Measurements from ENCODE around the gene SUPT3H.
"Not testable (repeated sequence)": the region's sequence is repeated elsewhere in the genome, so short reads cannot be mapped to it uniquely, and the experiment has no call there.

Gene SUPT3H

DNA sequence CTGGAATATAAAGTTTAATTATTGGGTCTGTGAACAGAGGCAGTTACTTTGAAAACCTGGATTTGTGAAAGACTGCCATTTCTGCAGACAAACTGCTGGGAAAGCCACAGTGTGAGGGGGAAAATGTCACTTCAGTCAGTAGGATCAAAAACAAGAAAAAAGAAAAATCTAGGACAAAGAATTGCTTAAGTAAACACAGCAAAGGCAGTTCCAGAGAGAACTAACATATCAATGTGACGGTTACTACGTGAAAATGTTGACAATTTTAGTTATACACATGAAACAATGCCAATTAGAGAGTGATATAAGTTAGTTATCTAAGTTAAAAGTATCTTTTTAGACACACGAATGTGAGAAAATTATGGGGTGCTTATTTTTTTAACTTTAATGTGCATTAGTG, 320.0 kb downstream of the SUPT3H start:
- DNase-seq: no peak

DNA sequence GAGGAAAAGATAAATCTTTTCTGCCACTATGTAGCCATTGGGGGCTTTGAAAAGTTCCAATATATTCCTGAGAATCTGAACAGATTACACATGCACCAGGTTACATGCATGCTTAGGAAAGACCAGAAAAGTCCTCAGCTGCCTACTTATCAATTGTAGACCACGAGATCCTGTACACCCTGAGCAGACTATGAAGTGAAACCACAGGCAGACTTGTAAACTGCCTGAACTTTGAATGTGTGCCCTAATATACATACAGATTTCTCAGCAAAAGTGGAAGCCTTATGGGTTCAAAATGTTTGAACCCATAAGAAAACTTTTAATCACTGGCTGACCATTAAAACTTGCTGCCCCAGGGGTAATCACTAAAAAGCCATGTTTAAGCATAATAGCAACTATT, 323.1 kb downstream of the SUPT3H start:
- DNase-seq: no peak

DNA sequence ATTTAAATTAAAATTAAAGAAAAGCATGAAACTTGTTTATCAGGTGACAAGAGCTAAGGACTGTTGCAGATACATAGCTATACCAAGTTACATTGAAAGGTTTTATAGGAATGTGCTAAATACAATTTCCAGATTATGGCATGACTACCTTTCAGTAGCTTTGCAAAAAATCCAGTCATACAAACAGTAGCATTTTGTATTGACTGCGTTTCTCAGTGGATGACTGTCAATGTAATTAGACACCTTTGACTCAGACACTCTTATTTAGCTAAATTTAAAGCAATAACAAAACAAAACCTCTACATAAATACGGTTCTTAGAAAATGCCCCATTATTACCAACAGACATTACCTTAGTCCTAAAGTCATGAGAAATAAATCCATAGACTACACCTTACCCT, 325.4 kb downstream of the SUPT3H start:
- DNase-seq: no peak

DNA sequence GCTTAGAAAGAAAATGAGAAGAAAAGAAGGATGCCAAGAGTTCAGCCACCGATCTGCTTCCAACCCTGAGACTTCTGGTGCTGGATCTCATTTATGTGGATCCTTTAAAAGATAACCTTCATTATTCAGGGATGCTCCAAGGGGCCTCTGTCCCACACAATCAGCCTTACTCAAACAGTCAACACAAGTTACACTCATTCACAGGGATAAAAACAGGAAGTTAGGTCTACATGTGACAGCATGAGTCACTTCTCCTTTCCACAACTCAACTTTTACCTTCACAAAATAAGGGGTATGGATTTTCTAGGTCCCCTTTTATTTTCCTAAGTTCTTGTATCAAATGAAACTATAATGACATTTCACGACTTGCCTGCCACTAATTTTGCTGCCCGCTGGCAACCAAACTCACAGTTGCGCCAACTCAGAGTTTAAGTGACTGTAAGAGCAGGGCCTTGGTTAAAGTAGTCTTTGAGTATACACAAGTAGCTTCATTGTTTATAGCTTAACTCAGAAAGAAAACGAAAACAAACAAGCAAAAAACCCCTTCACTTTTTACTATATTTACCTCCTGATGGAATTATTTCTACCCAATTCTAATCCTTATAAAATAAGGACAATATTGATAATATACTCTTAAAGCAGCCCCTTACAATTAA, 328.4 kb downstream of the SUPT3H start:
- DNase-seq: no peak

DNA sequence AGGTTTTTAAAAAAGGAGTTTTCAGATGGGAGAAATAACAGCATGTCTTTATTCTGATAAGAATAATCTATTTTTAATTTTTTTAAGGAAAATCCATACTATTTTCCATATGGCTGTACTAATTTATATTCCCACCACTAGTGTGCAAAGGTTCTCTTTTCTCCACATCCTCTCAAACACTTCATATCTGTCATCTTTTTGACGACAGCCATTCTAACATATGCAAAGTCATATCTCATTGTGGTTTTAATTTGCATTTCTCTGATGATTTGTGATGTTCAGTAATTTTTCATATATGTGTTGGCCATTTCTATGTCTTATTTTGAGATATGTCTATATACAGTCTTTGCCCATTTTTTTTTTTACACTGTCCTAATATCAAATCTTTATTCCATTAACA, 330.2 kb downstream of the SUPT3H start:
- DNase-seq: no peak

DNA sequence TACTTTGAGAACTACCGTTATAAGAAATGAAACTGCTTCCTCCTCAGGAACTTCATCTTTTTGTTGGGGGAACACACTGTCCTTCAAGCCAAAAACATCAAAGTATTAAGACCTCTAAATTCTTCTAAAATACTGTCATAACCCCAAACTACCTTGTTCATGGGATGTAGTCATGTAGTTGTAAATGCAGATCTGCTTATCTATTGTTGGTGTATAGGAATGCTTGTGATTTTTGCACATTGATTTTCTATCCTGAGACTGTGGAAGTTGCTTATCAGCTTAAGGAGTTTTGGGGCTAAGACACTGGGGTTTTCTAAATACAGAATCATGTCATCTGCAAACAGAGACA, 332.5 kb downstream of the SUPT3H start:
- DNase-seq: no peak

DNA sequence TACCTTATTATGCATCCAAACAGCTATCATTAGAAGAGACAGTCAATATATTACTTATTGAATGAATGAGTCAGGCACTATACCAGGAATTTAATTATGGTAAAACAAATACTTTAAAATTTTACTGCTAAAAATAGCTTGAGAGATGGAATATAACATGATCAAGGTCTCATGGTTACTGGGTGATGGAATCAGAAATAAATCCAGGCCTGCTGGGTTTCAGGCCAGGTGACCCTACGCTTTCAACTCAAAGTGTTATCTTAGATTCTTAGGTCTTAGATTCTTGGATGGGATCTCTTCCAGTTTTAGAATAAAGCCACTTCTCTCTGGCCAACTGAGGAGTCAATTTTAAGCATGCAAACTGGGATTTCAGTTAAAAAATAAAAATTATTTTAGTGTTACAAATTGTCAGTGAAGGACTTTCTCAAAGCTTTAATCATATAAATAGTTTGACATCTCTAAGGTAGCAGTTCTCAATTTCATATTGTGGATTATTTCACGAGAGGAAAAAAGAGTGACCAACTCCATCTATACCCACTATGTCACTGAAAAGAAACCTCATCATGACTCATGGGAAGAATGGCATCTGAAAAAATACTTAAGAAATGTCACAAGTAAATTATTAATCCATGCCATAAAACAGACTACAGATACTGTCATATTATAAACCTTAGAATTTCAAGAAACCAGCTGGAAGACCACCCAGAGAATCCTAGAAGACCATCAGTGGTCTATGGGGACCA, 333.1 kb downstream of the SUPT3H start:
- DNase-seq: no peak

DNA sequence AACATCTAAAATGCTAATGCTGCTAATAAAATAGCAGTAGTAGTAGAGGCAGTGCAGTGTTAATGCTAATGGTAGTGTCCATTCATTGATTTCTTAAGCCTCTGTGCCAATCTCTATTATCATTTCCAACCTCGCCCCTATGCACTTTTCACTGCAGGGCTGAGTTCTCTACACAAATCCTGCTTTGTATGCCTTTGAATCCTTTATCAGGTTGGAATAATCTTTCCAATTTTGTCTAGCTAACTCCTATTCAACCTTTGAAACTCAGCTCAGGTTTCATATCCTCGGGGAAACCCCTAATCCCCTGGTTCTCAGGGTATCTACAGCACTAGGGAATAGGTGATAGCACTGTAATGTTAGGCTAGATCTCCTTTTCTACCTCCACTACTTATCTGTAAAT, 333.6 kb downstream of the SUPT3H start:
- no peak for DNase-seq

DNA sequence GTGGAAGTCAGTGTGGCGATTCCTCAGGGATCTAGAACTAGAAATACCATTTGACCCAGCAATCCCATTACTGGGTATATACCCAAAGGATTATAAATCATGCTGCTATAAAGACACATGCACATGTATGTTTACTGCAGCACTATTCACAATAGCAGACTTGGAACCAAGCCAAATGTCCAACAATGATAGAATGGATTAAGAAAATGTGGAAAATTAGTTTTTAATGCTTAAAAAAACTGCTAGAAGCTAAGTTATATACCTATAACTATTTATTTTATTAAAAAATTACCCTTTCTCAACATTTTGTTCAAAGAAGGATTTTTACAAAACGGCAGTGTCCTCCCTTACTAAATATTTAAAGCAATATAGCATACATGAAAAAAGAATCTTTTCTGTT, 335.1 kb downstream of the SUPT3H start:
- not testable (repeated sequence) for DNase-seq

DNA sequence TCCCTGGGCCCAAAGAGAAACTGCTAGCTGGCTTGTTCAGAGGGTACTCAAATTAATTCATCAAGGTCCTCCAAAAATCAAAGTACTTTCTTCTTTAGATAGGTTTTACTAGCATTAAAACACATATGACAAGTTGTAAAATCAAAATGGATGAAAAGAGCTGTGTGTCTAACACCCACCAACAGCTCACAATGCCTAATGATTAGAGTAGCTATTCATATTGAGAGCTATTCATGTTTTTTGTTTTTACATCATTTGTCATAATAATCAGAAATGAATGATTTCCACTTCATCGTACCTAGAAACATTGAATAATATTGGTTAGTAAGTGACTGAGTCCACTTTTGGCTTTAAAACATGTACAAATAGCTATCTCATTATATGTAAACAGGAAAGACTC, 339.5 kb downstream of the SUPT3H start:
- DNase-seq: no peak

DNA sequence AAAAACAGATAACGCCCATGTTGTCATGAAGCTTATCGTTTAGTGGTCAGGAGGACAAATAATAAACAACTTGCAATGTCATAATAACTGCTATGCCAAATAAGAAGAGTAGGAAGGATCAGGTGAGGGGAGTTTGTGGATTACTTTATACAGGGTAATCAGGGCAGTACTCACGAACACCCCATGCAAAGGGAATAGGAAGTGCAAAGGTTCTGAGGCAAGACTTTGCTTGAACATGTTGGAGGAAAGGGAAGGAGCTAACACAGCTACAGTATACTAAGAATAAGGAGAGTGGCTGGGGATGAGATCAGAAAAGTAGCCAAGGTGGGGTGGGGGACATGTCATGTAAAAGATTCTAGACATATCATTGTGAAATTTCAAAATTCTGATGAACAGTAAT, 341.6 kb downstream of the SUPT3H start:
- no peak for DNase-seq

DNA sequence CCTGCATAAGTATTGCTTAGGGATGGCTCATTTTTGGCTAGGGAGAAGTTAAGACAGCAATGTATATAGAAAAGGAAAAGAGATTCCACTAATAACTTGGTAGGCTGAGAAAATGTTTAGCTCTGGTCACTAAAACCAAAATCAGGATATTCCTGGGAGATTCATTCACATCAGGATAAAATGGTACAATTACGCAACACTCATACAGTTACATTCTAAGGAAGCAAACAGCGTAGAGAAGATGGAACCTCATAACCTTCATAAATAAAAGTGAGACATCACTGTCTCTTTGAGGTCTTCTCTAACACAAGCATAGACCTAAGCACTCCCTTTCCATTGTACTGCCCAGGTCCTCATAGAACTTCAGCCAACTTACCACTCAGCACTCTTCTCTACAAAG, 345.3 kb downstream of the SUPT3H start:
- no peak for DNase-seq

DNA sequence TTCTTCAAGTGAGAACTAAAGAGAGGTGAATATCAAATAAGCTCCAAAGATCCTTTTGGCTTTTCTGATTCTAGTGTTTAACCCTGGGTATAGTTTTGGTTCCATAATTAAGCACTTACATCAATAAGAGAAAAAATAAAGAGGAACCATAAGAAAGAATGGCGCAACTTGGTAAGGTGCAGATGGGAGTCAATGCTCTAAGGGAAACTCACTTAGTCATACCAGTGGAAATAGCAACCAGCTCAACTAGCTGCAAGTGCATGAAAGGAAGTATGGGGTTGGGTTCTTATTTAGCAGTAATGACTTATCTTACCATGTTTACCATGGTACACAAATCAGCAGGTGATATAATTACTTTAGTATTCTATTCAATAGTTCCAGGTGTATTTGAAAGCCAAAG, 346.1 kb downstream of the SUPT3H start:
- no peak for DNase-seq

DNA sequence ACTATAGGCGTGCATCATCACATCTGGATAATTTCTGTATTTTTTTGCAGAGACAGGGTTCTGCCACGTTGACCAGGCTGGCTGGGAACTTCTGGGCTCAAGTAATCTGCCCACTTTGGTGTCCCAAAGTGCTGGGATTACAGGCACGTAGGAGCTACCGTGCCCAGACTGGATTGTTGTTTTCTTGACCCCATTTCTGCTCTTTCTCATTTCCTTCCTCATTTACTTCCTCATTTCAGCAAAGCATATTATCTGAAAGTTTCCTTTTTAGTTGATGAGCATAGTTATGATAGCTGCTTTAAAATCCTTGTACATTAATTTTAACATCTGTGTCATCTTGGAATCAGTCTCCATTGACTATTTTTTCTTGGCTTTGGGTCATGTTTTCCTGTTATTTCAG, 350.6 kb downstream of the SUPT3H start:
- no peak for DNase-seq

DNA sequence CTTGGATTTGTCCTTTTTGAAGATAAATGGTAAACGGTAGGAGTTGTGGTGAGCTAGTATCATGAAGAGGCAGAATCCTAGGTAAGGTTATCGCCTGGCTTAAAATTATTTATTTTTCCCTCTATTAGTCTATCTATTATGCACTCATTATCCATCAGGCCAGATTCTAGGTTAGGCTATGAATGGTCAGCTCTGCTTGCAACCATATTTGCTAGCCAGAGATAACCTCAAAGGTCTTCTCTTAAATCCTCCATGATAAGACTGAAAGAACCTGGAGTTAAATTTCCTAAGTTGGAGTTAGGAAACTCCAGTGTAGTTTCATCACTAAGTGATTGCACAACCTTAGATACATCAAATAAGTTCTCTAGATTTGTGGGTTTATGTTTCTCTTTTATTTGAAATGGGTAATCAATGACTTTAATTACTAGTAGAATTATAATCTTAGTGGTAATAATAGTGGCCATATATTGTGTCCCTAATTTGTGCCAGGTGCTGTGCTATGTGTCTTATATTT, 351.7 kb downstream of the SUPT3H start:
- DNase-seq: no peak

DNA sequence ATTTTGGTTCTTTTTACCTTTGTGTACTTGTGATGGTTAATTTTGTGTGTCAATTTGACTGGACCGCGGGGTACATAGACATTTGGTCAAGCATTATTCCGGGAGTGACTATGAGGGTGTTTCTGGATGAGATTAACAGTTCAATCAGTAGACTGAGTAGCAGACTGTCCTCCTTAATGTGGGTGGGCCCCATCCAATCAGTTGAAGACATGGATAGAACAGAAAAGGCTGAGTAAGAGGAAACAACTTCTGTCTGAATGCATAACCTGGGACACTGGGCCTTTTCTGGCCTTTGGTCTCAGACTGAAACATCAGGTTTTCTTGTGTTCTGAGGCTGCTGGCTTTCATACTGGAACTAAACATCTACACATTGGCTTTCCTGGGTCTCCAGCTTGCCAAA, 353.1 kb downstream of the SUPT3H start:
- no peak for DNase-seq

DNA sequence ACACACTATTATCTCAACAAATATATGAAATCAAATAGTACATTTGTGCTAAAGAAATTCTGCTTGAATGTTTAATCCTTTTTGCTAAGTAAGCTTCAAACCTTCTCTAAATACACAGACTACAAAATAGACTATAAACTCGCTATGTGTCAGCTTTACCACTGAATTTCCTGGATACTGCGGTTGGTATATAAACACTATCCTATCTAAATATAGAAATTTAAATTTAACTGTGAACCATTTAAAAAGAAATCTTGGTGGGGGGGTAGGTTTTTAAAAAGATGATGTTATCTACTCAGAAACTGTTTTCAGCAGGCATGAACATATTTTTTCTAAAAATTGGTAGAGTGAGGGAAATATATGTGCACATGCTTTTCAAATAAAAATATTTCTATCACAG, 356.1 kb downstream of the SUPT3H start:
- no peak for DNase-seq

DNA sequence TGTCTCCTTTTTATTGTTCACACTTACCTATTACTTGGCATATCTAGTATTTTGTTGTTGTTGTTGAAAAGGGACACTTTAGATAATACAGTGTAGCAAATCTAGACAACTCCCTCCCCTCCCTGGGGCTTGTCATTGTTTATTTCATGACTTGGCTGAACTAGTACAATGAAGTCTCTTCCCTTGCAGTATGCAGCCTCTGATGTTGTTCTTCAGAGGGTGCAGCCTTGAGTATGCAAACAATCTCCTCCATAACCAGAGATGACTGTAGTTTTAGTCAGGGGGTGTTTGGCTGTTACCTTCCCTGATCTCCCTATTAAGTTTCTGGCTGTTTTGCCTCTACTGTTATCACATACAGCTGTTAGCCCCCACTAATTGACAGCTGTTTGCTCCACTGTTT, 365.0 kb downstream of the SUPT3H start:
- no peak for DNase-seq

DNA sequence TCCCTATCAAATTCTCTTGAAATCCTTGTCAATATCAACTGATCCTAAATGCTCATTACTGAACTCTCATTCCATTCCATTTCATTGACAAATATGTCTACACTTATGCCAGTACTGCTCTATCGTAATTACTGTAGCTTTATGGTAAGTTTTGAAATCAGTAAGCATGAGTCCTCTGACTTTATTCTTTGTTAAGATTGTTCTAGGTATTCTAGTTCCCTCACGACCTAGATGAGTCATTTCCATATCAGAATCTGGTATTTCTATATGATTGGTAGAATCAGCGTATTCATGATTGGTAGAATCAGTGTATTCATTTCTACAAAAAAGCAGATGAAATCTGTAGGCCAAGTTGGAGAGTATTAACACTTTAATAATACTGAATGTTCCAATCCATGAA, 368.2 kb downstream of the SUPT3H start:
- DNase-seq: no peak

DNA sequence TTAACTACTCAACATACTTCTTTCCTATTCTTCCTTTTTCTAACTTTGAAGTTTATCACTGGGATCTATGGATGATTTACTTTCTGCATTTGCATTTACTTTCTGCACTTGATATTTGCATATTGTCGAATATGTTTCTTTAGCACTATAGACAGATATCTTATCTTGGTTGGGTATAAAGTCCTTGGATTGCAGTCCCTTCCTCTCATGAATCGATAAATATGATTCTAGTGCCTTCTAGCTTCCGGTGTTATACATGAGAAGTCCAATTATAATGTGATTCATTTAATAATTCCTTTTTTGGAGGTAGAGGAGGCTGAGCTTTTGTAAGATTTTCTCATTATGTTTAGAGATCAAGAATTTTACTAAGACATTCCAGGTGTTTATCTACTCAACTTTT, 370.8 kb downstream of the SUPT3H start:
- DNase-seq: no peak

DNA sequence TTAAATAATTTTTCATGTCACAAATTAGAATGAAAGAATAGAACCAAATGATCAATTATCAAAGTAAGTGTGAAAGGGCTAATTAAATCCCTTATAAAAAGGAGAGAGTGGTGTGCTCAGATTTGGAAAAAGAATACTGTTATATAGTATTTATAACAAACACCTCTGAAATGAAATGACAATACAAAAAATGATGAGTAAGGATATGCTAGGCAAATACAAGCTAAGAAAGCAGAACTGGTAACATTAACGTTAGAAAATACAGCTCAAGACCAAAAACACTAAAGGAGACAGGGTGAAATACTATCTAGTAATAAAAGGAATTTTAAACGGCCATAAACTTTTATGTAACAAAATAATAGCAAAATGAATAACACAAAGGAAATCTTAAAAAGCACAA, 373.8 kb downstream of the SUPT3H start:
- no peak for DNase-seq

DNA sequence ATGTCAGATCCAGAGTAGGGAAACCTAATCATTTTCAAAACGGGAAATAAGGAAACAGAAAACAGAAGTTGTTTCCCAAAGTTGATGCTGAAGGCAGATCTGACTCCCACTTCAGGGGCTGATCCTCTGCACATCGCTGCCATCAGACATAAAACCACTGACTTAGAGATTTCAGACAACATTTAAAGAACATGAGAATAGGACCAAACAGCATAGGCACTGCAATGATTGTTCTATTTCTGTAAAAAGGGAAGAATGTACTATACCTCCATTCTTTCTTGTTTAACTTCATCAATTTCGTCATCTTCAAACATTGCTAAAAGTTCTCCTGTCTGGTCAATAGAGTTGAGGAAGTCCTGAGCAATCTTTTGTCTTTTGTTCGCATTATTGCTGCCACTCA, 374.3 kb downstream of the SUPT3H start:
- no peak for DNase-seq

DNA sequence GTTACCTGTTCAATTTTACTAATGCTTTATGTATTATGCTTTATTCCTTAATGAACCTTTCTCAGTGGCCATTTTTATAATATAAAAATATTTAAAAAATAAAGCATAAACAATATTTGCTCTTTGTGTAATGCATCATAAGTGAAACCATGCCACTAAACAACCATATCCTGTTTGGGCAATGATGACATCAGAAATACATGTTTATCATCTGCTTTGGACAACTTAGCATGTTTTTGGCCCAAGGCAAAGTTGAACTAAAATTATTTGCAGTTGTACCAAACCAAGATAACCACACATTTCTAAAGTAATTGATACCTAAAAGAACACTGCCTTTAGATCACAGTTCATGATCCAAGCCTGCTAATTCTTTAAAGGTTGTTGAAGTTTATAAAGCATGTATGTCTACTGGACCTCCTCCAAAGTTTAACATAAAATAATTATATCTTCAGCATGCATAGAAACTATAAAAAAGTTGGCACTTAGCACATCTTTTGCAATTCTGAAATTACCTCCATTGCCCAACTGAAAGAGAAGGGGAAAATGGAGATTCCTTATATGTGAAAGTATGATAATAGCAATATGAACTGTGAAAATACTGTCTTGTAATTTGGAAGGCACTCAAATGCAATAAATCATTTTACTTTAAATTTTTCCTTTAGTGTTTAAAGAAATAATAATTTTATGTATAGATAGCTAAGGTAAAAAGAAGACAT, 375.2 kb downstream of the SUPT3H start:
- DNase-seq: no peak

DNA sequence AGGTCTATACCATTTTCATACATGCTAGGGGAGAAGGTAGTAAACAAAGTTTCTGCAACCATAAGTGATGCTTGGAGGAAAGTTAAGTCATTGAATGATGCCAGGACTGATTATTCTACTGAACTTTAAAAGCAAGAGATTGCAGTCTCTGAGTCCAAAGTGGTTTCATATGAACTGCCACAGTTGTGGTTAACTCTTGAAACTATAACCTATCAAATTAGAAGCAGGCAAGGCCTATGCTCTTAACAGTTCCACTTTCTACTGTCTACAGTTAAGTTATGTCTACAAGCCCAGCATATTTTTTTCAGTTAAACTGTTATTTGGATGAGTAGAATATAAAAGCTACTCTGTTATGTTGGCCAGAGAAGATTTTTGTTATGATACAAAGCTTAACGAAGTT, 376.1 kb downstream of the SUPT3H start:
- no peak for DNase-seq

Measured in right kidney (tissue), 1 donor.